ENCODE measurements around the gene LRIT1. TPM values are rescaled to one million over a fixed set of nuclear protein-coding genes. Genes with fewer than 3 reads are reported as not detected.
A peak's percentile ranks its signal among the peaks of the same experiment; 100 is the strongest.
"Not testable (repeated sequence)": the region's sequence is repeated elsewhere in the genome, so short reads cannot be mapped to it uniquely, and the experiment has no call there.

The LRIT1 gene, protein sequence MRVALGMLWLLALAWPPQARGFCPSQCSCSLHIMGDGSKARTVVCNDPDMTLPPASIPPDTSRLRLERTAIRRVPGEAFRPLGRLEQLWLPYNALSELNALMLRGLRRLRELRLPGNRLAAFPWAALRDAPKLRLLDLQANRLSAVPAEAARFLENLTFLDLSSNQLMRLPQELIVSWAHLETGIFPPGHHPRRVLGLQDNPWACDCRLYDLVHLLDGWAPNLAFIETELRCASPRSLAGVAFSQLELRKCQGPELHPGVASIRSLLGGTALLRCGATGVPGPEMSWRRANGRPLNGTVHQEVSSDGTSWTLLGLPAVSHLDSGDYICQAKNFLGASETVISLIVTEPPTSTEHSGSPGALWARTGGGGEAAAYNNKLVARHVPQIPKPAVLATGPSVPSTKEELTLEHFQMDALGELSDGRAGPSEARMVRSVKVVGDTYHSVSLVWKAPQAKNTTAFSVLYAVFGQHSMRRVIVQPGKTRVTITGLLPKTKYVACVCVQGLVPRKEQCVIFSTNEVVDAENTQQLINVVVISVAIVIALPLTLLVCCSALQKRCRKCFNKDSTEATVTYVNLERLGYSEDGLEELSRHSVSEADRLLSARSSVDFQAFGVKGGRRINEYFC
- not detected in 2 replicates for total RNA-seq

DNA sequence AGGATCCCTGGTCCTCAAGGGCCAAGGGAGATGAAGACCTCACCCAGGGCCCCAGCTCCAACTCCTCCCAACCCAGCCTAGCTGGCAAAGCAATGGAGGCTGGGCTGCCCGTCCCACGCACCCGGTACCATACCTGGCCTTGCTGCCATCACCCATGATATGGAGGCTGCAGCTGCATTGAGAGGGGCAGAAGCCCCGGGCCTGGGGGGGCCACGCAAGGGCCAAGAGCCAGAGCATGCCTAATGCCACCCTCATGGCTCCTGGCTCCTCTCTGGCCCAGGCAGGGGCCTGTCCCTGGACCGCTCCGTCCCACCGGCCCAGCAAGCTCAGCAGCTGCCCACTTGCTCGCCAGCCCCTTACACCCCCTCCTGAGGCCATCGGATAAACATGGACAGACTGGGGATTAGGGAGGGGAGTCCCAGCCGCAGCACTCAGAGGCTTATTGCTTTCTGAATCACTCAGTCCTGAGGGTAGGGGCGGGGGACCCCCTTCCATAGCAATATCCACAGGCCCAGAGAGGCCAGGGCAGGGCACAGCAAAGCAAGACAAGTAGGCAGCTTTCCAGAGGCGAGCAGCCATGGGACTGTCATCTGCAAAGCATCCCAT, at the start of gene LRIT1:
TSS of gene LRIT1 (minus strand) at position 362 of the 606 bp plus-strand sequence. CDS start at position 255, 107 bp downstream.
- no peak within 1 kb of the TSS for H3K4me3 Mint-ChIP-seq

GRCh38 chr10:84290235-84290634, 48.9 kb upstream of the LRIT1 start:
- H3K36me3 Mint-ChIP-seq (ENCODE audit: low read depth) = no peaks in the 10 kb centered on the region
- no peak overlapping the region for H3K4me3 Mint-ChIP-seq
- intact Hi-C loops (cut with micrococcal nuclease) = no loop called here
- no peak overlapping the region for H3K27ac Mint-ChIP-seq
- peaks cover 22% of the 10 kb centered on the region for H3K27me3 Mint-ChIP-seq (ENCODE audit: insufficient read depth)
- no peaks in the 10 kb centered on the region for H3K9me3 Mint-ChIP-seq
- peaks cover 20% of the 10 kb centered on the region for H3K4me1 Mint-ChIP-seq (ENCODE audit: low read depth)
- no peak for DNase-seq (ENCODE audit: low spot score)

More for the DNA sequence above, at the start of gene LRIT1:
- intact Hi-C loops (cut with micrococcal nuclease) = no loop called here
- Mint-ChIP-seq H3K9me3 (no peaks in the 10 kb centered on the region), H3K27ac (no peak within 1 kb of the TSS), H3K4me1 (ENCODE audit: low read depth) (no peaks in the 10 kb centered on the region), H3K27me3 (ENCODE audit: insufficient read depth) (peaks cover 6% of the 10 kb centered on the region), H3K36me3 (ENCODE audit: low read depth) (no peaks in the 10 kb centered on the region)
- DNase-seq (ENCODE audit: low spot score) = no peak

DNA sequence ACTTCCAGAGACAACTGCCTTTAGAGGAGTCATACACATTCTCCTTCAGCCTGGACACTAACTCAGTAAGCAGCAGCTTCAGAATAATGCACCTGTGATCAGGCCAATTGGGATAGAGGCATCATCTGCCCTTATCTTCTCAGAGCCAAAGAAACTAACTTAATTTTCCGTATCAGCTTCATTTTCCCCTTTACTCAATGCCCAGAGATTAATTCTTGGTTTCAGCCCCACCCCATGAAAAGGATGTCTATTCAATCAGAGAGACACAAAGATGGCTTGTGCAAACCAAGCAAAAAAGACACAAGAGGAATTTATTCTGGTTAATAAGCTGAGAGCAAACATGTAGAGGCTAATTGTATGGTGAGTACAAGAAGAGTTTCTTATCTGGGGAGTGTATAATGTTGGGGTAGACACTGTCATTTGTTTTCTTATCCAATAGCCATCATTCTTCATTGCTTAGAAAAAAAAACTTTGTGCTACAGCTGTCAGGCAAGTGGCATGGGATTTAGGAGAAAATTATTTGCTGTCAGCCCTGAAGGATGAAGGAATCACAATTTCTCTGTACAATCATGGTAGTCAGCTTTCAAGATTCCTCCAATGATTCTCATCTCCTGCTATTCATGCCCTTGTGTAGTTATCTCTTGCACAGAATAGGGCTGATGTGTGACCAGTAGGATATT, 48.3 kb upstream of the LRIT1 start:
- intact Hi-C loops (cut with micrococcal nuclease) = no loop called here
- DNase-seq (ENCODE audit: low spot score) = no peak
- no peak overlapping the region for H3K27ac Mint-ChIP-seq
- H3K4me3 Mint-ChIP-seq = no peak overlapping the region
- no peaks in the 10 kb centered on the region for H3K9me3 Mint-ChIP-seq
- no peaks in the 10 kb centered on the region for H3K36me3 Mint-ChIP-seq (ENCODE audit: low read depth)
- H3K4me1 Mint-ChIP-seq (ENCODE audit: low read depth) = peaks cover 15% of the 10 kb centered on the region
- peaks cover 22% of the 10 kb centered on the region for H3K27me3 Mint-ChIP-seq (ENCODE audit: insufficient read depth)

GRCh38 chr10:84288151-84288550, 46.8 kb upstream of the LRIT1 start:
- H3K4me3 Mint-ChIP-seq = no peak overlapping the region
- no peak for DNase-seq (ENCODE audit: low spot score)
- H3K4me1 Mint-ChIP-seq (ENCODE audit: low read depth) = no peaks in the 10 kb centered on the region
- H3K27me3 Mint-ChIP-seq (ENCODE audit: insufficient read depth) = peaks cover 22% of the 10 kb centered on the region
- intact Hi-C loops (cut with micrococcal nuclease) = no loop called here
- H3K27ac Mint-ChIP-seq = no peak overlapping the region
- no peaks in the 10 kb centered on the region for H3K9me3 Mint-ChIP-seq
- H3K36me3 Mint-ChIP-seq (ENCODE audit: low read depth) = no peaks in the 10 kb centered on the region

DNA sequence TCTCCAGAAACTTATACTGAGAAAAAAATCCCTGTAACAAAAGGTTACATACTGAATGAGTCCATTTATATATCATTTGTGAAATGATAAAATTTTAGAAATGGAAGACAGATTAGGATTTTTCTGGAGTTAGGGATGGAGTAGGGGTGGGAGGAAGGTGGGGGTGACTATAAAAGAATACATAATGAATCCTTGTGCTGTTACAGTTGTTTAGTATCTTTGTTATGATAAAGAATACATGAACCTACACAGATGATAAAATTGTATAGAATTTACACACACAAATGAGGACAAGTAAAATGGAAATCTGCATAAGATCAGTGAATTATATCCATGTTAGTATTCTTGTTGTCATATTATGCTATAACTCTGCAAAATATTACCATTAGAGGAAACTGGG, 45.3 kb upstream of the LRIT1 start:
- Mint-ChIP-seq H3K4me1 (ENCODE audit: low read depth) (no peaks in the 10 kb centered on the region), H3K36me3 (ENCODE audit: low read depth) (no peaks in the 10 kb centered on the region), H3K4me3 (no peak overlapping the region), H3K9me3 (no peaks in the 10 kb centered on the region), H3K27ac (no peak overlapping the region), H3K27me3 (ENCODE audit: insufficient read depth) (peaks cover 23% of the 10 kb centered on the region)
- no peak for DNase-seq (ENCODE audit: low spot score)
- intact Hi-C loops (cut with micrococcal nuclease) = no loop called here

- intact Hi-C loops (cut with micrococcal nuclease); H3K4me1 Mint-ChIP-seq (ENCODE audit: low read depth); H3K4me3 Mint-ChIP-seq; H3K27ac Mint-ChIP-seq; H3K36me3 Mint-ChIP-seq (ENCODE audit: low read depth); DNase-seq (ENCODE audit: low spot score); H3K9me3 Mint-ChIP-seq: not testable (repeated sequence)
- H3K27me3 Mint-ChIP-seq (ENCODE audit: insufficient read depth) = peaks cover 32% of the 10 kb centered on the region
These were observed 38.6 kb upstream of the LRIT1 start for GRCh38 chr10:84279876-84280475.

DNA sequence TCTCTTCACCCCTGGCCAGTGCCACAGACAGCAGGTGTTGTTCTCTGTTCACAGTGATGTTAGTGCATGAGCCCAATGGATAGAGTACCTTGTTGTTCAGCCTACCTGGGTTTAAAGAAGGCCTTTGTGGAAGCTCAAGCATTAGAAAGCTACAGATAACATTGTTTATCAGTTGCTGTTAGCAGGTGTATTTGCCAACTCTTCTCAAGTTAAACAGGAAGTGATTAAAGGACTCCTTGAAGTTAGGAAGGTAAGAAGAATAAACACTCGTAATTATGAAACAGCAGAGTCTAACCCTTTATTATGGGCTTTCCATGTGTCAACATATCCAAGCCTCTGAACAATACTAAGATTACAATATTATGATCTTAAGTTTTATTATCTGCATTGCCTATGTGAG, 29.4 kb upstream of the LRIT1 start:
- peaks cover 18% of the 10 kb centered on the region for H3K4me1 Mint-ChIP-seq (ENCODE audit: low read depth)
- H3K36me3 Mint-ChIP-seq (ENCODE audit: low read depth) = no peaks in the 10 kb centered on the region
- H3K9me3 Mint-ChIP-seq = no peaks in the 10 kb centered on the region
- no peak overlapping the region for H3K27ac Mint-ChIP-seq
- intact Hi-C loops (cut with micrococcal nuclease) = no loop called here
- H3K4me3 Mint-ChIP-seq = no peak overlapping the region
- DNase-seq (ENCODE audit: low spot score) = no peak
- peaks cover 5% of the 10 kb centered on the region for H3K27me3 Mint-ChIP-seq (ENCODE audit: insufficient read depth)

DNA sequence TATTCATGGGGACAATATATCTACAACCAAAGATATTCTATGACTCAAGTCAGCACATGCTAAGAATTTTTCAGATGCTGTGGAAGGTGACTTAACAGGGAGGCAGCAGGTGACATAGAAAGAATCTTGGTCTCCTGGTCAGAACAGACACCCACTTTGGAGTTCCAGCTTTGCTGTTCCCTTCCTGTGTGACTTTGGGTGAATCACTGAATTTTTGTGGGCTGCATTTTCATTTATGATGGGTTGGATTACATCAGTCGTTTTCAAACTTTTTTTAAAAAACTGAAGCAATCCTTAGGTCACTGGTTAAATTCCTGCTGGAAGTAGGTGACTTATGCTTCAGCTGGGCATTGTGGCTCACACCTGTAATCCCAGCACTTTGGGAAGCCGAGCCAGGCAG, 28.4 kb upstream of the LRIT1 start:
- Mint-ChIP-seq H3K27ac (no peak overlapping the region), H3K4me1 (ENCODE audit: low read depth) (peaks cover 21% of the 10 kb centered on the region), H3K36me3 (ENCODE audit: low read depth) (no peaks in the 10 kb centered on the region), H3K9me3 (no peaks in the 10 kb centered on the region), H3K27me3 (ENCODE audit: insufficient read depth) (no peaks in the 10 kb centered on the region), H3K4me3 (no peak overlapping the region)
- intact Hi-C loops (cut with micrococcal nuclease) = loop anchor here (5.0 to 10.0 kb wide), 2 partner anchors 38 to 445 kb away; no protein-coding TSS in a partner anchor
- DNase-seq (ENCODE audit: low spot score) = no peak

GRCh38 chr10:84269162-84269561, 27.8 kb upstream of the LRIT1 start:
- H3K36me3 Mint-ChIP-seq (ENCODE audit: low read depth) = no peaks in the 10 kb centered on the region
- no peaks in the 10 kb centered on the region for H3K9me3 Mint-ChIP-seq
- peaks cover 3% of the 10 kb centered on the region for H3K27me3 Mint-ChIP-seq (ENCODE audit: insufficient read depth)
- no peak for DNase-seq (ENCODE audit: low spot score)
- H3K4me1 Mint-ChIP-seq (ENCODE audit: low read depth) = peaks cover 26% of the 10 kb centered on the region
- intact Hi-C loops (cut with micrococcal nuclease) = loop anchor here (5.0 to 10.0 kb wide), 2 partner anchors 38 to 446 kb away; no protein-coding TSS in a partner anchor
- no peak overlapping the region for H3K4me3 Mint-ChIP-seq
- H3K27ac Mint-ChIP-seq = no peak overlapping the region

GRCh38 chr10:84267503-84268126, 26.3 kb upstream of the LRIT1 start:
- H3K36me3 Mint-ChIP-seq (ENCODE audit: low read depth) = no peaks in the 10 kb centered on the region
- peaks cover 10% of the 10 kb centered on the region for H3K27me3 Mint-ChIP-seq (ENCODE audit: insufficient read depth)
- intact Hi-C loops (cut with micrococcal nuclease) = loop anchor here (1.0 to 10.0 kb wide), 4 partner anchors 26 to 447 kb away; partner anchors contain the start of gene CCSER2
- H3K4me3 Mint-ChIP-seq = no peak overlapping the region
- no peaks in the 10 kb centered on the region for H3K9me3 Mint-ChIP-seq
- H3K27ac Mint-ChIP-seq = no peak overlapping the region
- H3K4me1 Mint-ChIP-seq (ENCODE audit: low read depth) = peaks cover 26% of the 10 kb centered on the region
- DNase-seq (ENCODE audit: low spot score) = peak; percentile 62

DNA sequence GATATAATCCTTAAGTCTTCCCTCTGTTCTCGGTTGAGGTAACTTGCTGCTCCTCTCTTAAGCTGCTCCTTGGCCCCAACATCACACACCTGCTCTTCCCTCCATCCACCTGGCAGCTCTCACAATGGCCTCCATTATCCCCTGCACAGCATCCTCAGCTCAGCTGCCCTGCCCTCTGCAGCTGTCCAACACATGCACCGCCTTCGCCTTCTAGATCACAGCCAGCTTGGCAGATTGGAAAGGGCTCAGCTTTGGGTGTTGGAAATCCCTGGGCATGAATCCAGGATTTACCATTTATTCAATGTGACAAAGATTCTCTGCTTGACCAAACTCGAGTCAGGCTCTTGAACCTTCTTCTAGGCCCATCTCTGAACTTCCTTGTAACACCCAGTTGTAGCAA, 24.1 kb upstream of the LRIT1 start:
- intact Hi-C loops (cut with micrococcal nuclease) = loop anchor here (5.0 to 10.0 kb wide), 2 partner anchors 42 to 449 kb away; no protein-coding TSS in a partner anchor
- H3K27me3 Mint-ChIP-seq (ENCODE audit: insufficient read depth) = peaks cover 16% of the 10 kb centered on the region
- no peaks in the 10 kb centered on the region for H3K36me3 Mint-ChIP-seq (ENCODE audit: low read depth)
- no peak for DNase-seq (ENCODE audit: low spot score)
- H3K4me1 Mint-ChIP-seq (ENCODE audit: low read depth) = peaks cover 21% of the 10 kb centered on the region
- H3K27ac Mint-ChIP-seq = no peak overlapping the region
- H3K9me3 Mint-ChIP-seq = no peaks in the 10 kb centered on the region
- no peak overlapping the region for H3K4me3 Mint-ChIP-seq

DNA sequence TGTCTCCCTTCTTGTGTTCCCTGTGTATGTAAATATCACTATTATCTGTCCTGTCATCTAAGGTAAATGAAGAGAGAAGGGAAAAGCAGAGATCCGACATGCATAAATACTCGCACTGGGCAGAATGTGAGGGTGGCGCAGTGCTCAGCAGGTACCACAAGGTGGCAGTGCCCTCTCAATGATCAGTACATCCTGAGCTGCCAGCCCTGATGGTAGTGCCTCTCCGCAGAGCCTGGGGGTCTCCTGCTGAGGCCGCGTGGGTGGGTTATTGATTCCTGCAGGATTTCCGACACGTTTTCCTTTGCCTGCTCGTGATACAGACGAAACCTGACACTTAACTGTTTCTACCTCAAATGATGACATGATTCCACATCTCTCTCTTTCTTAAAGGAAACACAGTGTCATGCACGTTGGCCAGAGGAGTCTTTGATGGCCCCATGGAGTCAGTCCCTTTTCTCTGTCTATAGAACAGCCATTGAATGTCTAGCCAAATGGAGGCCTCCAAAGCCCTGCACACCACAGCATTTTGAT, 23.3 kb upstream of the LRIT1 start:
- intact Hi-C loops (cut with micrococcal nuclease) = loop anchor here (1.0 to 10.0 kb wide), 7 partner anchors 43 to 450 kb away; no protein-coding TSS in a partner anchor
- H3K36me3 Mint-ChIP-seq (ENCODE audit: low read depth) = no peaks in the 10 kb centered on the region
- peak; percentile 53 for DNase-seq (ENCODE audit: low spot score)
- H3K4me1 Mint-ChIP-seq (ENCODE audit: low read depth) = peaks cover 20% of the 10 kb centered on the region
- H3K27ac Mint-ChIP-seq = no peak overlapping the region
- H3K4me3 Mint-ChIP-seq = no peak overlapping the region
- H3K27me3 Mint-ChIP-seq (ENCODE audit: insufficient read depth) = peaks cover 17% of the 10 kb centered on the region
- no peaks in the 10 kb centered on the region for H3K9me3 Mint-ChIP-seq
